HepG2 (cell line): ENCODE data around the gene PDYN. TPM values are rescaled to one million over a fixed set of nuclear protein-coding genes. Genes with fewer than 3 reads are reported as not detected.

Experiments used
- ATAC-seq: fragments of 200-7000 bp; cut with Tn5 transposase; 3 replicates; pipeline ENCODE4 v1.9.1; 2020; ENCODE audit warnings: mild to moderate bottlenecking, moderate library complexity
- BruUV-seq: library from RNA; stranded (reverse); fragments of 400-500 nt; replicated peaks from 2 replicates; lab custom pipeline; 2021; lab: Mats Ljungman, UMichigan
- CTCF ChIA-PET: fragments of 300-600 bp; formaldehyde crosslinking; extraction: SDS; loops from one replicate; lab custom pipeline; 2021; ENCODE audit warnings: low total read pairs, inconsistent platforms, low intra/inter-chr PET ratio; lab: Yijun Ruan, JAX
- POLR2A ChIA-PET: fragments of 350-600 bp; sonication (Branson Sonifier 250); formaldehyde crosslinking; loops from one replicate; lab custom pipeline; 2020; ENCODE audit warnings: antibody characterized with exemption, inconsistent platforms; lab: Yijun Ruan, JAX
- DNase-seq: peaks from one replicate; pipeline ENCODE4 v3.0.0-alpha.2; 2015; ENCODE audit warnings: low spot score
- FAIRE-seq: peaks from 3 replicates; lab custom pipeline; 2011; peaks lifted over from hg19 to GRCh38; lab: Jason Lieb, UNC
- H2AFZ ChIP-seq: one replicate; pipeline ENCODE4 v1.6.1; 2011; ENCODE audit warnings: low read length, inconsistent platforms
- H3K27ac ChIP-seq: fragments of 300-600 bp; 3 replicates; pipeline ENCODE4 v1.8.0; 2011; ENCODE audit warnings: mixed run types, mild to moderate bottlenecking, mixed read lengths, low read length, inconsistent platforms; ENCODE audit not compliant: insufficient read depth; ENCODE audit errors: extremely low read length
- H3K27me3 ChIP-seq, 2 experiments: fragments of 200-600 bp in 1 of 2; 2 replicates in 1 of 2; 3 replicates in 1 of 2; pipeline versions ENCODE4 v1.6.0 to v1.8.0; 2011; ENCODE audit warnings: low read length in 2 of 2, mild to moderate bottlenecking in 2 of 2, moderate library complexity in 2 of 2, inconsistent platforms in 1 of 2; ENCODE audit not compliant: insufficient read depth in 2 of 2, control insufficient read depth in 1 of 2
- H3K36me3 ChIP-seq, 2 experiments: fragments of 200-600 bp in 1 of 2; replicated peaks in 1 of 2; 2 replicates in 1 of 2; 3 replicates in 1 of 2; pipeline versions ENCODE4 v1.5.1 to v1.8.0; 2011; ENCODE audit warnings: low read length in 2 of 2, inconsistent platforms in 1 of 2; ENCODE audit not compliant: insufficient read depth in 2 of 2, control insufficient read depth in 1 of 2
- H3K4me1 ChIP-seq: 2 replicates; pipeline ENCODE4 v1.5.1; 2012; ENCODE audit warnings: low read length, inconsistent platforms; ENCODE audit not compliant: insufficient read depth
- H3K4me2 ChIP-seq: 2 replicates; pipeline ENCODE4 v1.6.0; 2011; ENCODE audit warnings: low read depth, low read length, inconsistent platforms
- H3K4me3 ChIP-seq, 3 experiments: fragments of 200-600 bp in 1 of 3; sonication (generic), shearing (Covaris generic) in 1 of 3; replicated peaks in 1 of 3; 2 replicates each; pipeline ENCODE4 v1.5.1; 2011 to 2016; ENCODE audit warnings: low read length in 3 of 3, inconsistent platforms in 2 of 3, low read depth in 2 of 3, mild to moderate bottlenecking in 2 of 3, control low read depth in 1 of 3, mixed read lengths in 1 of 3; ENCODE audit not compliant: insufficient read depth in 1 of 3
- H3K79me2 ChIP-seq: one replicate; pipeline ENCODE4 v1.6.1; 2011; ENCODE audit warnings: low read length, inconsistent platforms; ENCODE audit not compliant: insufficient read depth
- H3K9ac ChIP-seq: 2 replicates; pipeline ENCODE4 v1.6.0; 2011; ENCODE audit warnings: mild to moderate bottlenecking, low read depth, low read length, inconsistent platforms; ENCODE audit not compliant: insufficient read depth
- H3K9me3 ChIP-seq: 2 replicates; pipeline ENCODE4 v1.5.1; 2012; ENCODE audit warnings: mild to moderate bottlenecking, low read length
- H4K20me1 ChIP-seq: 2 replicates; pipeline ENCODE4 v1.6.0; 2011; ENCODE audit warnings: inconsistent platforms, mild to moderate bottlenecking, low read length, moderate library complexity; ENCODE audit not compliant: insufficient read depth
- MIER2 ChIP-seq: IDR thresholded peaks from 2 replicates; pipeline ENCODE4 v1.6.1; 2016; ENCODE audit warnings: missing biosample characterization, missing genetic modification reagents
- RCOR2 ChIP-seq: IDR thresholded peaks from 2 replicates; pipeline ENCODE4 v1.6.1; 2016; ENCODE audit warnings: missing biosample characterization, missing genetic modification reagents
- REST ChIP-seq, 2 experiments: IDR thresholded peaks; 2 replicates each; pipeline ENCODE4 v1.6.1; 2011 to 2012; ENCODE audit warnings: low read length in 2 of 2, borderline replicate concordance in 1 of 2, low read depth in 1 of 2, mild to moderate bottlenecking in 1 of 2, moderate library complexity in 1 of 2
- SMYD3 ChIP-seq: sonication (generic); formaldehyde crosslinking; IDR thresholded peaks from 2 replicates; pipeline ENCODE4 v1.8.1; 2023; ENCODE audit warnings: mild to moderate bottlenecking, missing genetic modification reagents
- SNAPC5 ChIP-seq: sonication (generic); formaldehyde crosslinking; IDR thresholded peaks from 2 replicates; pipeline ENCODE4 v1.8.1; 2023; ENCODE audit warnings: mild to moderate bottlenecking, missing genetic modification reagents, borderline replicate concordance
- ZBTB25 ChIP-seq: IDR thresholded peaks from 2 replicates; pipeline ENCODE4 v1.6.1; 2018; ENCODE audit warnings: missing genetic modification reagents
- ZBTB37 ChIP-seq: sonication (generic); formaldehyde crosslinking; IDR thresholded peaks from 2 replicates; pipeline ENCODE4 v1.4.0; 2020; ENCODE audit warnings: mild to moderate bottlenecking, missing genetic modification reagents
- ZNF263 ChIP-seq: sonication (generic); formaldehyde crosslinking; IDR thresholded peaks from 2 replicates; pipeline ENCODE4 v1.4.0; 2020; ENCODE audit warnings: missing genetic modification reagents
- ZNF414 ChIP-seq: sonication (generic); formaldehyde crosslinking; IDR thresholded peaks from 2 replicates; pipeline ENCODE4 v1.5.0; 2020; ENCODE audit warnings: missing genetic modification reagents
- ZNF740 ChIP-seq: sonication (generic); formaldehyde crosslinking; IDR thresholded peaks from 2 replicates; pipeline ENCODE4 v1.4.0; 2020; ENCODE audit warnings: missing genetic modification reagents
- WGBS: methylation state at CpG from one replicate; pipeline ENCODE4 v1.1.6; 2017; ENCODE audit warnings: low lambda C conversion rate; 5-methylcytosine and 5-hydroxymethylcytosine counted together
- in situ Hi-C: cut with HindIII; loops from 2 replicates; pipeline ENCODE4 v1.10.0; 2017; ENCODE audit warnings: low pct_unique_long_range_greater_than_20kb; ENCODE audit not compliant: extremely low pct_ligation_motif_present
- intact Hi-C: fragments of 100-400 bp; cut with micrococcal nuclease; formaldehyde crosslinking; loops from one replicate; pipeline ENCODE4 v1.10.0; 2022; ENCODE audit not compliant: unreplicated experiment
- polyA plus RNA-seq, 8 experiments: library from polyadenylated mRNA; depleted of rRNA in 3 of 8; stranded (reverse) in 7 of 8; unstranded in 1 of 8; fragments of >200 nt; fragmentation: Illumina TruSeq in 4 of 8; extraction: Trizol in 4 of 8; gene quantifications; 2 replicates each; pipeline versions ENCODE4 v1.2.1 to v1.2.3, GENCODE V29; 2011 to 2016; ENCODE audit warnings: low read depth in 4 of 8, missing spikeins in 1 of 8, mixed read lengths in 1 of 8; ENCODE audit not compliant: insufficient read depth in 1 of 8
- total RNA-seq, 5 experiments: library from RNA; depleted of rRNA; stranded (reverse); fragments of >200 nt; fragmentation: Illumina TruSeq; extraction: Trizol; gene quantifications; 2 replicates each; pipeline ENCODE4 v1.2.3, GENCODE V29; 2016; ENCODE audit warnings: low read depth in 1 of 5

PDYN gene
- total and polyA plus RNA-seq, 2 of the 13 experiments (the other 11 are each of a cell fraction or from before 2014, with no cell fraction given), result not detected

GRCh38 chr20:1979106-1979778 is 14.6 kb downstream of the PDYN start:
- intact Hi-C loops, result no loop called here
- FAIRE-seq, result no peak
- Histone ChIP-seq H3K9me3 (no peaks in the 10 kb centered on the region), H4K20me1 (no peaks in the 10 kb centered on the region), H3K27ac (no peak overlapping the region), H3K4me1 (no peaks in the 10 kb centered on the region), H3K36me3 (no peaks in the 10 kb centered on the region), H3K4me3 (no peak overlapping the region), H3K9ac (no peak overlapping the region), H3K27me3 (peaks cover under 1 to 12% of the 10 kb centered on the region in 2 experiments; a peak in 2 of 5 replicates), H3K79me2 (no peaks in the 10 kb centered on the region), H2AFZ (no peak overlapping the region), H3K4me2 (no peak overlapping the region)
- TF ChIP-seq REST (IDR thresholded peaks at IDR 0.05; ENCODE audit: borderline replicate concordance in 1 of 2, low read depth in 1 of 2, low read length in 2 of 2) (peak; percentile 25 to 90), RCOR2 (CRISPR knock-in tag) (no peak), MIER2 (CRISPR knock-in tag) (peak; percentile 85)
- ChIA-PET CTCF (no interaction called here), POLR2A (no interaction called here)
- BruUV-seq, result no TSS peak
- in situ Hi-C loops, result no loop called here
- no peak for ATAC-seq
- no peak for DNase-seq
- WGBS, result 7% methylated on average over 3 of the region's 3 CpGs

- ChIA-PET POLR2A (no interaction called here), CTCF (no interaction called here)
- Histone ChIP-seq H3K4me3 (no peak overlapping the region), H3K9ac (no peak overlapping the region), H3K9me3 (no peaks in the 10 kb centered on the region), H2AFZ (no peak overlapping the region), H3K4me2 (no peak overlapping the region), H3K27me3 (peaks cover 3 to 31% of the 10 kb centered on the region in 2 experiments; a peak in 3 of 5 replicates), H3K4me1 (no peaks in the 10 kb centered on the region), H4K20me1 (no peaks in the 10 kb centered on the region), H3K36me3 (no peaks in the 10 kb centered on the region), H3K27ac (no peak overlapping the region), H3K79me2 (no peaks in the 10 kb centered on the region)
- FAIRE-seq, result no peak
- no peak for DNase-seq
- WGBS, result 52% methylated on average over 11 of the region's 11 CpGs
- intact Hi-C loops, result no loop called here
- in situ Hi-C loops, result no loop called here
- no TSS peak for BruUV-seq
- no peak for ATAC-seq
- TF ChIP-seq ZNF414 (no peak), SMYD3 (CRISPR knock-in tag) (no peak), ZNF740 (no peak), ZBTB25 (no peak), ZNF263 (no peak), SNAPC5 (CRISPR knock-in tag) (no peak), ZBTB37 (no peak)
Observed at GRCh38 chr20:1975291-1975690, 18.6 kb downstream of the PDYN start.
